GM13977 (cell line): Measurements from ENCODE around the gene OPCML.

ENCODE experiments used
- DNase-seq: peaks from one replicate; pipeline ENCODE4 v3.0.0; 2012; ENCODE audit warnings: low spot score
- in situ Hi-C: fragments of 300-500 bp; cut with MboI; formaldehyde crosslinking; loops from one replicate; pipeline ENCODE4 v1.12.0; 2022; ENCODE audit warnings: low sequenced_read_pairs, low pct_unique_long_range_greater_than_20kb, mixed read lengths, inconsistent platforms; ENCODE audit not compliant: unreplicated experiment
- TF ChIP-seq, protein P1 (sequence below): IDR thresholded peaks from 2 replicates; pipeline ENCODE4 v1.5.1; 2012; ENCODE audit warnings: mild to moderate bottlenecking, control low read depth; ENCODE audit not compliant: insufficient read depth; ENCODE audit errors: extremely low read depth, missing control alignments

The OPCML gene

DNA sequence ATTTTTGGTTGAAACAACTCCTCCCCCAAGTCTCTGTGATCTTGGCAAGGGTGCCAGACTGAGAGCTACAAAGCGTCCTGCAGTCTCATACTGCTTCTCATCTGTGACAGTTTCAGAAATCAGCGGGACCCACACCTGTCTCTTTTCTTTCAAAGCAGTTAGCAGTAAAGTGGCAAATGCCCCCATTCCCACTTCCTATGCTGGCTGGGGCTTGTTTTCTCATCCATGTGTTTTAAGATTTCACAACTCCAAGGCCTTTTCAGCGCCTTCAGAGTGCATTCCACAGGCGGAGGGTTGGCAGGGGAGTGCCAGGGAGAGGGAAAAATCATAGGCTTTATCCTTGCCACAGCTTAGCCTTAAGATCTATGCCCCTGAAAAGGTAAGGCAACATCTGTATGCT is 493.5 kb downstream of the OPCML start:
- TF ChIP-seq, protein P1, sequence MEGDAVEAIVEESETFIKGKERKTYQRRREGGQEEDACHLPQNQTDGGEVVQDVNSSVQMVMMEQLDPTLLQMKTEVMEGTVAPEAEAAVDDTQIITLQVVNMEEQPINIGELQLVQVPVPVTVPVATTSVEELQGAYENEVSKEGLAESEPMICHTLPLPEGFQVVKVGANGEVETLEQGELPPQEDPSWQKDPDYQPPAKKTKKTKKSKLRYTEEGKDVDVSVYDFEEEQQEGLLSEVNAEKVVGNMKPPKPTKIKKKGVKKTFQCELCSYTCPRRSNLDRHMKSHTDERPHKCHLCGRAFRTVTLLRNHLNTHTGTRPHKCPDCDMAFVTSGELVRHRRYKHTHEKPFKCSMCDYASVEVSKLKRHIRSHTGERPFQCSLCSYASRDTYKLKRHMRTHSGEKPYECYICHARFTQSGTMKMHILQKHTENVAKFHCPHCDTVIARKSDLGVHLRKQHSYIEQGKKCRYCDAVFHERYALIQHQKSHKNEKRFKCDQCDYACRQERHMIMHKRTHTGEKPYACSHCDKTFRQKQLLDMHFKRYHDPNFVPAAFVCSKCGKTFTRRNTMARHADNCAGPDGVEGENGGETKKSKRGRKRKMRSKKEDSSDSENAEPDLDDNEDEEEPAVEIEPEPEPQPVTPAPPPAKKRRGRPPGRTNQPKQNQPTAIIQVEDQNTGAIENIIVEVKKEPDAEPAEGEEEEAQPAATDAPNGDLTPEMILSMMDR: no peak
- no peak for DNase-seq
- in situ Hi-C loops: no loop called here

DNA sequence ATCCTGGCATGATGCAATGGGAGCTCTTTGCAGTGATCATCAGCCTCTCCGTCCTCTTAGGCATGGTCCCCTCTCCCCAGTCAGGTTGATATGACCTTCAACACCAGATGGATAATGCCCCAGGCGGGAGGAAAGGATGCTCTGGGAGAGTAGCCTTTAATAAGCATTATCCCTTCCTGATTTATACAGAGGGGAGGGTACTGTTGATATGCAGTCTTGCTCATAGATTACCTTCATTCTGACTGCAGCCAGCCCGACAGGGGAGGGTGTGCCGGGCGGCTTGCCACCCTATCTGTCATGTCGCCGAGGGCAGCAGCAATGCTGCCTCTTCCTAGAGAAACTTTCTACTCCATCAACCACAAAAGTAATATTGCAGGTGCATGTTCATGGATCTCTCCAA is 497.4 kb downstream of the OPCML start:
- TF ChIP-seq, protein P1: no peak
- in situ Hi-C loops: no loop called here
- no peak for DNase-seq

DNA sequence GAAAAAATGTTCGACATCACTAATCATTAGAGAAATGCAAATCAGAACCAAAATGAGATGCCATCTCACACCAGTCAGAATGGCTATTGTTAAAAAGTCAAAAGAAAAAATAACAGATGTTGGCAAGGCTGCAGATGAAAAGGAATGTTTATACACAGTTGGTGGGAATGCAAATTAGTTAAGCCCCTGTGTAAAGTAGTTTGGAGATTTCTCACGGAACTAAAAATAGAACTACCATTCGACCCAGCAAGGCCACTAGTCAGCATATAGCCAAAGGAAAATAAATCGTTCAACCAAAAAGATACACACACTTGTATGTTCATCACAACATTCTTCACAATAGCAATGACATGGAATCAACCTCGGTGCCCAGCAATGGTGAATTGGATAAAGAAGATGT is 503.2 kb downstream of the OPCML start:
- TF ChIP-seq, protein P1: no peak
- in situ Hi-C loops: no loop called here
- DNase-seq: no peak

DNA sequence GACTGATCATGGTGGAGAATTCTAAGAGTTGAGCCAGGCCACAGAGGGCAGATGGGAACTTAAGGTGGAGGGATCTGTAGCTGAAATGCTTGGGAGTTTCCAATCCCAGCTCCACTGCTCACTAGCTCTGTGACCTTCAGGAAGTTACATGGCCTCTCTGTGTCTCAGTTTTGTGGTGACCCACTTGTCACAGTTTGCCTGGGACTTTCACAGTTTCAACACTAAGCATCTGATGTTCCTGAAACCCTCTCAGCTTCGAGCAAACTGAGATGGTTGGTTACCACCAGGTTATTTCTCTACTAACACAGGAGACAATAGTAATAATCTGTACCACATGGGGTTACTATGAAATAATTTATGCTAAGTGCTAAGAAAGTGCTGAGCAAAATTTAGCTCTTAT is 505.3 kb downstream of the OPCML start:
- in situ Hi-C loops: no loop called here
- no peak for DNase-seq
- TF ChIP-seq, protein P1: no peak

DNA sequence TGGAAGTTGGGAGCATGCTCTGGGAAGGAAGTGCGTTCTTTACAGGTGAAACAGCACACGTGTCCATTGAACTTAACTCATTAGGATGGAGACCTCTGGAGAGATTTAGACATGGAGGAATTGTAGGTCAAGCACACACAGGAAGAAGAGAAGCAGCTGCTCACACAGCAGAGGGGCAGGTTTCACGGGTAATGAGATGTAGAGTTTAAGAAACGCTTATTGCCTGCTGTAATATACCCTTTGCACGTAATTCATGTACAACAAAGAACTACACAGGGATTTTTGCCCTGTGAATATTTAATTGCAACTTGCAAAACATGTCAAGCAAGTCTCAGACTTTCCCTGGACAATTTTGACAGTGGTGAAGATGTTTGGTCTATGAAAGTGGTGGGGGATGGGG is 508.0 kb downstream of the OPCML start:
- in situ Hi-C loops: no loop called here
- DNase-seq: no peak
- TF ChIP-seq, protein P1: no peak

DNA sequence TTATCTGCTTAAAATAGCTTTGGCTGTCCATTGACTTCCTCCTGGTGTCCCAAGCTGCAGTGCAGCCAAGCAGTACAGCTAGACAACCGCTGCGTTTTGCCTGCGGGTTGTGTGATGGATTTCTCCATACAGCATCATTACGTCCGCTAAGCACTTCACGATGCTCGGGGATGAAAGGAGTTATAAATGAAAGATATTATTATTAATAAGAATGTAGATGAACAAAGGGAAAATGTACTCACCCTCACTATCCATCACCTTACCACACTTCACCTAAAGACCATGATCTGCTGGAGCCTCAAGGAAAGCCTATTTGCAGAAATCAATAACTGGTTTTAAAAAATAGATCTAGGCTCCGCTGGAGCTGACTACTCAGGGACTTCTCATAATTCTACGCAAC is 509.1 kb downstream of the OPCML start:
- in situ Hi-C loops: no loop called here
- no peak for DNase-seq
- TF ChIP-seq, protein P1: no peak

DNA sequence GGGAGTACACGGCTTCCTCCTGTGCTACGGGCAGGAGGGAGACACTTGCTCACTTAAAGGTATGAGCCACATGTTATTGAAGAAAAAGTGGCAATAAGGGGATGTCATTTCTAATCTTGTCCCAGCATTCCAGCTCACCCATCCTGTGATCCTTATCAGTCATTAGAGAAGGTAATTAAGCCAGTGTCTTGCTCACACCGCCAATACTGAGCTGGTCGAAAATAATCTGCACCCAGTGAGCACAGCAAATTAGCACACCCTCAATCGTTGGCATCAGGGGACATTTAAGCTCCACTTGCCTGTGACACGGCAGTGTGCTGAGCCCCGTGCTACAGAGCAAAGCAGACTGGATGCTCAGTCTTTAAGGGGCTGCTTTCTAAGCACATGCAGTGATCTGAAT is 510.7 kb downstream of the OPCML start:
- TF ChIP-seq, protein P1: no peak
- DNase-seq: no peak
- in situ Hi-C loops: no loop called here
